ENCODE results near the gene KSR1. TPM values are rescaled to one million over a fixed set of nuclear protein-coding genes. Genes with fewer than 3 reads are reported as not detected.

Gene KSR1
- total and polyA plus RNA-seq, 9 of the 15 experiments (the other 6 are each of a cell fraction or from before 2014, with no cell fraction given): 1.4 to 51.7 (median 18.4) TPM

GRCh38 chr17:27544350-27545131 is 88.3 kb downstream of the KSR1 start (continued):
- TF ChIP-seq BRF1 (IDR thresholded peaks at IDR 0.05; ENCODE audit: borderline replicate concordance, extremely low read depth, insufficient read length): no peak
- TF ChIP-seq SETDB1 (IDR thresholded peaks at IDR 0.05; ENCODE audit: low read length): no peak
- TF ChIP-seq NR2C1 (IDR thresholded peaks at IDR 0.05): no peak
- no peak for TF ChIP-seq NR2C1 (tag; IDR thresholded peaks at IDR 0.05)
- TF ChIP-seq, protein P1, sequence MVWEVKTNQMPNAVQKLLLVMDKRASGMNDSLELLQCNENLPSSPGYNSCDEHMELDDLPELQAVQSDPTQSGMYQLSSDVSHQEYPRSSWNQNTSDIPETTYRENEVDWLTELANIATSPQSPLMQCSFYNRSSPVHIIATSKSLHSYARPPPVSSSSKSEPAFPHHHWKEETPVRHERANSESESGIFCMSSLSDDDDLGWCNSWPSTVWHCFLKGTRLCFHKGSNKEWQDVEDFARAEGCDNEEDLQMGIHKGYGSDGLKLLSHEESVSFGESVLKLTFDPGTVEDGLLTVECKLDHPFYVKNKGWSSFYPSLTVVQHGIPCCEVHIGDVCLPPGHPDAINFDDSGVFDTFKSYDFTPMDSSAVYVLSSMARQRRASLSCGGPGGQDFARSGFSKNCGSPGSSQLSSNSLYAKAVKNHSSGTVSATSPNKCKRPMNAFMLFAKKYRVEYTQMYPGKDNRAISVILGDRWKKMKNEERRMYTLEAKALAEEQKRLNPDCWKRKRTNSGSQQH (CRISPR knock-in tag; IDR thresholded peaks at IDR 0.05): no peak
- 0 out of 2 replicates have a peak, but pooled peaks have one; percentile 32 for TF ChIP-seq MBD2 (IDR thresholded peaks at IDR 0.05; ENCODE audit: borderline replicate concordance, low read depth)
- no peak for TF ChIP-seq ZNF184 (CRISPR knock-in tag; IDR thresholded peaks at IDR 0.05)
- TF ChIP-seq MCM7 (IDR thresholded peaks at IDR 0.05): no peak
- TF ChIP-seq, protein P2, sequence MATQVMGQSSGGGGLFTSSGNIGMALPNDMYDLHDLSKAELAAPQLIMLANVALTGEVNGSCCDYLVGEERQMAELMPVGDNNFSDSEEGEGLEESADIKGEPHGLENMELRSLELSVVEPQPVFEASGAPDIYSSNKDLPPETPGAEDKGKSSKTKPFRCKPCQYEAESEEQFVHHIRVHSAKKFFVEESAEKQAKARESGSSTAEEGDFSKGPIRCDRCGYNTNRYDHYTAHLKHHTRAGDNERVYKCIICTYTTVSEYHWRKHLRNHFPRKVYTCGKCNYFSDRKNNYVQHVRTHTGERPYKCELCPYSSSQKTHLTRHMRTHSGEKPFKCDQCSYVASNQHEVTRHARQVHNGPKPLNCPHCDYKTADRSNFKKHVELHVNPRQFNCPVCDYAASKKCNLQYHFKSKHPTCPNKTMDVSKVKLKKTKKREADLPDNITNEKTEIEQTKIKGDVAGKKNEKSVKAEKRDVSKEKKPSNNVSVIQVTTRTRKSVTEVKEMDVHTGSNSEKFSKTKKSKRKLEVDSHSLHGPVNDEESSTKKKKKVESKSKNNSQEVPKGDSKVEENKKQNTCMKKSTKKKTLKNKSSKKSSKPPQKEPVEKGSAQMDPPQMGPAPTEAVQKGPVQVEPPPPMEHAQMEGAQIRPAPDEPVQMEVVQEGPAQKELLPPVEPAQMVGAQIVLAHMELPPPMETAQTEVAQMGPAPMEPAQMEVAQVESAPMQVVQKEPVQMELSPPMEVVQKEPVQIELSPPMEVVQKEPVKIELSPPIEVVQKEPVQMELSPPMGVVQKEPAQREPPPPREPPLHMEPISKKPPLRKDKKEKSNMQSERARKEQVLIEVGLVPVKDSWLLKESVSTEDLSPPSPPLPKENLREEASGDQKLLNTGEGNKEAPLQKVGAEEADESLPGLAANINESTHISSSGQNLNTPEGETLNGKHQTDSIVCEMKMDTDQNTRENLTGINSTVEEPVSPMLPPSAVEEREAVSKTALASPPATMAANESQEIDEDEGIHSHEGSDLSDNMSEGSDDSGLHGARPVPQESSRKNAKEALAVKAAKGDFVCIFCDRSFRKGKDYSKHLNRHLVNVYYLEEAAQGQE (IDR thresholded peaks at IDR 0.05; ENCODE audit: borderline replicate concordance): peak; percentile 47; the same call in 1 of the 2 replicates
- TF ChIP-seq, protein P2 (CRISPR knock-in tag; IDR thresholded peaks at IDR 0.05; ENCODE audit: low read depth): no peak
- no peak for TF ChIP-seq ZBTB49 (CRISPR knock-in tag; IDR thresholded peaks at IDR 0.05; ENCODE audit: borderline replicate concordance)
- TF ChIP-seq BCLAF1 (IDR thresholded peaks at IDR 0.05; ENCODE audit: borderline replicate concordance in 1 of 2, control insufficient read depth in 1 of 2, low read depth in 2 of 2, low read length in 1 of 2): peak in 1 of 2 experiments; percentile 42; a peak in 1 of 4 replicates
